Mucosa of rectum (tissue), 2 donors: ENCODE measurements around the gene KLHL24.
"Not testable (repeated sequence)": the region's sequence is repeated elsewhere in the genome, so short reads cannot be mapped to it uniquely, and the experiment has no call there.

Experiments used
- H3K27ac ChIP-seq, 2 donors: one replicate each; pipeline ENCODE4 v1.7.0; 2013; ENCODE audit warnings: inconsistent platforms in 2 of 2, low read depth in 2 of 2, low read length in 2 of 2
- H3K27me3 ChIP-seq, 2 donors: one replicate each; pipeline ENCODE4 v1.7.0; 2013; ENCODE audit warnings: low read length in 2 of 2; ENCODE audit not compliant: control insufficient read depth in 2 of 2, insufficient read depth in 2 of 2
- H3K36me3 ChIP-seq, 2 donors: one replicate each; pipeline ENCODE4 v1.7.0; 2013; ENCODE audit warnings: low read length in 2 of 2; ENCODE audit not compliant: control insufficient read depth in 2 of 2, insufficient read depth in 2 of 2
- H3K4me1 ChIP-seq, 2 donors: one replicate each; pipeline ENCODE4 v1.7.0; 2013; ENCODE audit warnings: low read length in 2 of 2, mild to moderate bottlenecking in 1 of 2; ENCODE audit not compliant: control insufficient read depth in 2 of 2, insufficient read depth in 2 of 2
- H3K4me3 ChIP-seq, 2 donors: one replicate each; pipeline ENCODE4 v1.7.0; 2013; ENCODE audit warnings: low read length in 2 of 2
- H3K9ac ChIP-seq, 2 donors: one replicate each; pipeline ENCODE4 v1.7.0; 2013; ENCODE audit warnings: low read length in 2 of 2, low read depth in 1 of 2, mild to moderate bottlenecking in 1 of 2
- H3K9me3 ChIP-seq, 2 donors: one replicate each; pipeline ENCODE4 v1.7.0; 2013; ENCODE audit warnings: low read length in 2 of 2; ENCODE audit not compliant: control insufficient read depth in 2 of 2
- donor health status: healthy.
- donor health status: Normal muscosa, but diverticular disease.

KLHL24 gene

GRCh38 chr3:183632725-183633124 lies 2.7 kb upstream of the KLHL24 start:
- not testable (repeated sequence) for H3K9me3 ChIP-seq
- H3K4me1 ChIP-seq = peaks cover 6 to 13% of the 10 kb centered on the region in 2 donors

GRCh38 chr3:183634707-183635106 lies 716 bp upstream of the KLHL24 start:
- H3K27me3 ChIP-seq = no peaks in the 10 kb centered on the region
- peaks cover 2 to 3% of the 10 kb centered on the region in 2 donors for H3K36me3 ChIP-seq
- H3K27ac ChIP-seq = peak overlapping the region; percentile 99 to 100
- H3K4me1 ChIP-seq = peaks cover 13 to 21% of the 10 kb centered on the region in 2 donors
- H3K9ac ChIP-seq = peak overlapping the region; percentile 92 to 100
- H3K4me3 ChIP-seq = peak overlapping the region; percentile 80 to 92
- H3K9me3 ChIP-seq = no peaks in the 10 kb centered on the region

More at GRCh38 chr3:183632725-183633124, 2.7 kb upstream of the KLHL24 start:
- H3K9ac ChIP-seq, H3K27me3 ChIP-seq, H3K4me3 ChIP-seq, H3K27ac ChIP-seq, H3K36me3 ChIP-seq: not testable (repeated sequence)

DNA sequence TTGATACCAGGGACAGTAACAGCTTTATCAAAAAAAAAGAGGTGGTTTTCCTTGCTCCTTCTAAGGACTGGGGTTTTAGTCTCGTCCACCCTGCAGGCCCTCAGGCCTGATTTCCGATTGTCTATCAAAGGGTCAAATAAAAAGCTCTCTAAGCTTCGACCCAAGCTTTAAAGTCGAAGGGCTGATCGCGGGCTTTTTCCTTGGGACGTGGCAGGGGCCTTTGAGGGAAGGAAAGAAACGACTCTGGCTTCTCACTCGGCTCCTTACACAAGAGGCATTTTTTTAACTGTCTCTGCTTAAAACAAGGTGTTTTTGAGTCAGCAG lies 354 bp upstream of the KLHL24 start:
- H3K9ac ChIP-seq = peak overlapping the region; percentile 92 to 100
- no peaks in the 10 kb centered on the region for H3K27me3 ChIP-seq
- peaks cover 13 to 21% of the 10 kb centered on the region in 2 donors for H3K4me1 ChIP-seq
- peaks cover 2 to 3% of the 10 kb centered on the region in 2 donors for H3K36me3 ChIP-seq
- peak overlapping the region; percentile 80 to 92 for H3K4me3 ChIP-seq
- no peaks in the 10 kb centered on the region for H3K9me3 ChIP-seq
- peak overlapping the region; percentile 99 to 100 for H3K27ac ChIP-seq

- Histone ChIP-seq H3K27ac (peak overlapping the region; percentile 99 to 100), H3K4me1 (peaks cover 13 to 21% of the 10 kb centered on the region in 2 donors), H3K36me3 (peaks cover 2 to 3% of the 10 kb centered on the region in 2 donors), H3K9ac (peak overlapping the region; percentile 92 to 100), H3K9me3 (no peaks in the 10 kb centered on the region), H3K27me3 (no peaks in the 10 kb centered on the region), H3K4me3 (peak overlapping the region; percentile 80 to 92)
Observed at GRCh38 chr3:183636221-183637105, 1.0 kb downstream of the KLHL24 start.

GRCh38 chr3:183637106-183637486 lies 1.7 kb downstream of the KLHL24 start:
- Histone ChIP-seq H3K9ac (peak overlapping the region; percentile 92 to 100), H3K9me3 (no peaks in the 10 kb centered on the region), H3K36me3 (peaks cover 2 to 3% of the 10 kb centered on the region in 2 donors), H3K27me3 (no peaks in the 10 kb centered on the region), H3K4me1 (peaks cover 13 to 21% of the 10 kb centered on the region in 2 donors), H3K27ac (peak overlapping the region; percentile 99 to 100), H3K4me3 (peak overlapping the region; percentile 80 to 92)

GRCh38 chr3:183637633-183638032 lies 2.2 kb downstream of the KLHL24 start:
- not testable (repeated sequence) for H3K9me3 ChIP-seq, H3K36me3 ChIP-seq, H3K27me3 ChIP-seq
- Histone ChIP-seq H3K27ac (peak overlapping the region; percentile 99 to 100), H3K4me3 (peak overlapping the region in 1 of 2 donors; percentile 80), H3K9ac (peak overlapping the region in 1 of 2 donors; percentile 100), H3K4me1 (peaks cover 13 to 21% of the 10 kb centered on the region in 2 donors)

DNA sequence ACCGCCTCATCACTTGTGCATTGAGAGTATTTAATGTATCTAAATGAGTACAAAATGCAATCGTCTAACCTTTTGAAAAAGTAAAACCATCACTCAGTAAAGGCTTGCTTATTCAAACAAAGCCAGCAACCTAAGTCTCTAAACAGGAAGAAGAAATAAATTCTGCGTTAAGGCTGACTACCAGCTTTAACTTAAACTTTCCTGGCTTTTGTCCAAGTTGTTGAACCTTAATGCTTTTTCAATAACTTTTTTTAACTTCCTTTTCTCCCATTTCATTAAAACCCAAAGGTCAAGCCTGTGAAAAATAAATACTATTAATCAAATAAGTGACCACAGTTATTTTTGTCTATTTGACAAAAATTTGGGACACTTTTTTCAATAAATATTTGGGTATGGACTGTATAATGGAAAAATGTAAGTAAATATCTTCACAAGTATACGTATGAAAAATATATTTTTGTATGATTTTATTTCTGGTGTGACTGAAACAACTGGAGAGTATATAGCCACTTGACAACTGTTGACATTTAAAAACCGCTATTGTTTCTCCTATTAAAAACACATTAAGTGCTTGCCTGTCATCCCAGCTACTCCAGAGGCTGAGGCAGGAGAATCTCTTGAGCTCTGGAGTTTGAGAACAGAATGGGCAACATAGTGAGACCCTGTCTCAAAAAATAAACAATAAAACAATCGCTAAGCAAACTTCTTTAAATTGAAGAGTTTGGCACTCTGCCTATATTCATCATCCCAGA lies 2.9 kb downstream of the KLHL24 start:
- no peak overlapping the region for H3K27ac ChIP-seq
- H3K4me1 ChIP-seq = peaks cover 13 to 21% of the 10 kb centered on the region in 2 donors
- no peaks in the 10 kb centered on the region for H3K9me3 ChIP-seq
- no peak overlapping the region for H3K4me3 ChIP-seq
- no peaks in the 10 kb centered on the region for H3K27me3 ChIP-seq
- no peak overlapping the region for H3K9ac ChIP-seq
- H3K36me3 ChIP-seq = peaks cover 2 to 3% of the 10 kb centered on the region in 2 donors

GRCh38 chr3:183640635-183641034 lies 5.2 kb downstream of the KLHL24 start:
- H3K27me3 ChIP-seq, H3K27ac ChIP-seq, H3K9ac ChIP-seq, H3K9me3 ChIP-seq, H3K4me3 ChIP-seq: not testable (repeated sequence)
- Histone ChIP-seq H3K4me1 (peaks cover 13 to 16% of the 10 kb centered on the region in 2 donors), H3K36me3 (peaks cover 10 to 13% of the 10 kb centered on the region in 2 donors)

DNA sequence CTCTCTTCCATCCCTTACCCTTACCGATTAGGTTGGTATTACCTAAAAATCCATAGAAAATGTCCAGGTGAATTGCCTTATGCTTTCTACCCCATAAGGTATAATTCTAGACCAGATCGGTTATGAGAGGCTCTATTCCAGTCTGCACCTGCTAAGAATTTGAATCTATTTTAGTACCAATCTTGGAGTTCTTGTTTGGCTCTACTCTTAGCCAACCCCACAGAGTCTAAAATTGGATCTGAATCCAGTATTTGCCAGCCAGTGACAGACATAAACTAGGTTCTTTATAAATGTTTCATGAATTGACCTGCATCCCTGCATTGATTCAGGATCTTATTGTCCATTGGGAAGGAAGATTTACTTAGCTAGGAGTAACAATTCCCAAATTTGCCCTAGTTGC lies 6.5 kb downstream of the KLHL24 start:
- Histone ChIP-seq H3K4me3 (no peak overlapping the region), H3K4me1 (peaks cover 13 to 15% of the 10 kb centered on the region in 2 donors), H3K27ac (no peak overlapping the region)

GRCh38 chr3:183644244-183644643 lies 8.8 kb downstream of the KLHL24 start:
- Histone ChIP-seq H3K9ac (no peak overlapping the region), H3K36me3 (peaks cover 11% of the 10 kb centered on the region in 2 donors), H3K4me1 (no peaks in the 10 kb centered on the region), H3K27ac (no peak overlapping the region), H3K27me3 (no peaks in the 10 kb centered on the region), H3K9me3 (no peaks in the 10 kb centered on the region), H3K4me3 (no peak overlapping the region)

More for the DNA sequence above, 6.5 kb downstream of the KLHL24 start:
- H3K27me3 ChIP-seq = no peaks in the 10 kb centered on the region
- no peaks in the 10 kb centered on the region for H3K9me3 ChIP-seq
- peaks cover 13 to 14% of the 10 kb centered on the region in 2 donors for H3K36me3 ChIP-seq
- no peak overlapping the region for H3K9ac ChIP-seq
